BE2C (cell line): ENCODE data around the gene ADAMTS17.

ENCODE experiments used
- DNase-seq: peaks from one replicate; pipeline ENCODE4 v3.0.0-alpha.2; 2020
- H3K27me3 ChIP-seq: fragments of 250-450 bp; sonication (Bioruptor Pico); 2 replicates; pipeline ENCODE4 v1.5.1; 2020; ENCODE audit warnings: mild to moderate bottlenecking
- H3K36me3 ChIP-seq: fragments of 250-450 bp; sonication (Bioruptor Pico); 2 replicates; pipeline ENCODE4 v1.5.1; 2020; ENCODE audit warnings: mild to moderate bottlenecking
- H3K4me1 ChIP-seq: fragments of 250-450 bp; sonication (Bioruptor Pico); 2 replicates; pipeline ENCODE4 v1.5.1; 2020
- H3K4me3 ChIP-seq: 2 replicates; pipeline ENCODE4 v1.5.1; 2011; ENCODE audit warnings: low read depth, low read length
- H3K9me3 ChIP-seq: fragments of 250-450 bp; sonication (Bioruptor Pico); 2 replicates; pipeline ENCODE4 v1.5.1; 2020
- TF ChIP-seq, protein P1 (sequence below): IDR thresholded peaks from 2 replicates; pipeline ENCODE4 v1.5.1; 2012; ENCODE audit warnings: mild to moderate bottlenecking, low read depth, low read length

The ADAMTS17 gene

GRCh38 chr15:100030586-100031229 lies 311.1 kb downstream of the ADAMTS17 start:
- Histone ChIP-seq H3K4me1 (no peaks in the 10 kb centered on the region), H3K27me3 (no peaks in the 10 kb centered on the region), H3K4me3 (no peak overlapping the region), H3K9me3 (no peaks in the 10 kb centered on the region; the same call in 1 of the 2 replicates), H3K36me3 (no peaks in the 10 kb centered on the region)
- TF ChIP-seq, protein P1, sequence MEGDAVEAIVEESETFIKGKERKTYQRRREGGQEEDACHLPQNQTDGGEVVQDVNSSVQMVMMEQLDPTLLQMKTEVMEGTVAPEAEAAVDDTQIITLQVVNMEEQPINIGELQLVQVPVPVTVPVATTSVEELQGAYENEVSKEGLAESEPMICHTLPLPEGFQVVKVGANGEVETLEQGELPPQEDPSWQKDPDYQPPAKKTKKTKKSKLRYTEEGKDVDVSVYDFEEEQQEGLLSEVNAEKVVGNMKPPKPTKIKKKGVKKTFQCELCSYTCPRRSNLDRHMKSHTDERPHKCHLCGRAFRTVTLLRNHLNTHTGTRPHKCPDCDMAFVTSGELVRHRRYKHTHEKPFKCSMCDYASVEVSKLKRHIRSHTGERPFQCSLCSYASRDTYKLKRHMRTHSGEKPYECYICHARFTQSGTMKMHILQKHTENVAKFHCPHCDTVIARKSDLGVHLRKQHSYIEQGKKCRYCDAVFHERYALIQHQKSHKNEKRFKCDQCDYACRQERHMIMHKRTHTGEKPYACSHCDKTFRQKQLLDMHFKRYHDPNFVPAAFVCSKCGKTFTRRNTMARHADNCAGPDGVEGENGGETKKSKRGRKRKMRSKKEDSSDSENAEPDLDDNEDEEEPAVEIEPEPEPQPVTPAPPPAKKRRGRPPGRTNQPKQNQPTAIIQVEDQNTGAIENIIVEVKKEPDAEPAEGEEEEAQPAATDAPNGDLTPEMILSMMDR, result no peak
- no peak for DNase-seq

GRCh38 chr15:100029868-100030479 lies 311.8 kb downstream of the ADAMTS17 start:
- Histone ChIP-seq H3K4me3 (no peak overlapping the region), H3K36me3 (no peaks in the 10 kb centered on the region), H3K27me3 (no peaks in the 10 kb centered on the region), H3K9me3 (no peaks in the 10 kb centered on the region; the same call in 1 of the 2 replicates), H3K4me1 (no peaks in the 10 kb centered on the region)
- DNase-seq, result no peak
- TF ChIP-seq, protein P1, result no peak

DNA sequence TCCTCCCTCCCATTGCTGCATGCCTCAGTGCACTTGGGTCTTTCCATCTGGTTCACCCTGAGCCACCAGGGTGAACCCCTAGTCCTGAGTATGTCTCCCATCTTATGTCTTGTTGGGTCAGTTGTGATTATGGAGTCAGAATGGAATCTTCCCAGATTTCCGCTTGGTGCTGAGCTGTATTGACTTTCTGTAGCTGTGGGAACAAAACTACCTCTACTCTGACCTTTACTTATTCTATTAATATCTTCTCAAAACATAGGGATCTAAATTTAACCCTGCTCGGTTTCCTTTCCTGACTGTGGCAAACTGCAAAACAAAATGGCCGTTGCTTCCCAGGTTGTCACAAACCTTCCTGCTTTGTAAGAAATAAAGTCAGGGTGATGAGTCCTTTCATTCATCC lies 312.7 kb downstream of the ADAMTS17 start:
- no peak overlapping the region for H3K4me3 ChIP-seq
- no peak for DNase-seq
- no peaks in the 10 kb centered on the region for H3K4me1 ChIP-seq
- H3K9me3 ChIP-seq, result no peaks in the 10 kb centered on the region; the same call in 1 of the 2 replicates
- H3K27me3 ChIP-seq, result no peaks in the 10 kb centered on the region
- H3K36me3 ChIP-seq, result no peaks in the 10 kb centered on the region
- TF ChIP-seq, protein P1, result no peak

DNA sequence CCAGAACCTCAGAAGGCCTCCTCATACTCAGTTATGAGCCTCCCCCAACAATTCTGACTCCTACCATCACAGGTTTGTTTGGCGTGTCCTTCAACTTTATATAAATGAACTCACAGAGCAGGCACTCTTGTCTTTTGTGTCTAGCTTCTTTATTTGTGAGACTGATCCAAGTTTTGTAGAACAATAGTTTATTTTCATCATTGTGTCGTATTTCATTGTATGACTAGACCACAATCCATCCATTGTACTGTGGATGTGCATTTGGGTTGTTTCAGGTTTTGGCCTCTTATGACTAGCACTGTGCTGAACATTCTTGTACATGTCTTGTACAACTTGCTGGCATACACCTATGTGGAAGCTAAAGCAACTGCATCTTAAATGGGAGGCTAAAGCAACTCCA lies 315.7 kb downstream of the ADAMTS17 start:
- Histone ChIP-seq H3K4me3 (no peak overlapping the region), H3K36me3 (no peaks in the 10 kb centered on the region), H3K4me1 (no peaks in the 10 kb centered on the region), H3K27me3 (no peaks in the 10 kb centered on the region), H3K9me3 (no peaks in the 10 kb centered on the region; the same call in 1 of the 2 replicates)
- no peak for DNase-seq
- TF ChIP-seq, protein P1, result no peak

DNA sequence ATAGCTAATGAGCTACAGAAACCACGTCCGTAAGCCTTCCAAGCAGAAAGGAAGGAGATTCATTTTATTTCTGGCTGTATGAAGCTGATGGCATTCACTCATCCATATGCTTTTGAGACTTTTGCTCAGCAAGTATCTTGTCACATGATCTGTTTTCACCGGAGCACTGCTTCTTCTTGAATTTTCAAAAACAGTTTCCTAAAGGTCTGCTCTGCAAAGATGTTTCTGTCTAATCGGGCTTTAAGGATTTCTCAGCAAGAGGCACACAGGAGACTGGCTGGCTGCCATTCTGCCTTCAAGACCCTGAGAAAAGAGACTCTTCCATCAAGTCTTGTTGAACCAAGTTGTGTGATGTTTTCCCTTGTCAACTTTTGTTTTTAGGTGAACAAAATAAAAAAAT lies 319.0 kb downstream of the ADAMTS17 start:
- H3K4me3 ChIP-seq, result no peak overlapping the region
- TF ChIP-seq, protein P1, result no peak
- no peak for DNase-seq
- no peaks in the 10 kb centered on the region for H3K36me3 ChIP-seq
- no peaks in the 10 kb centered on the region; the same call in none of the 2 replicates for H3K9me3 ChIP-seq
- no peaks in the 10 kb centered on the region for H3K4me1 ChIP-seq
- no peaks in the 10 kb centered on the region for H3K27me3 ChIP-seq

- Histone ChIP-seq H3K4me1 (no peaks in the 10 kb centered on the region), H3K9me3 (no peaks in the 10 kb centered on the region; the same call in none of the 2 replicates), H3K36me3 (no peaks in the 10 kb centered on the region), H3K27me3 (no peaks in the 10 kb centered on the region), H3K4me3 (no peak overlapping the region)
- TF ChIP-seq, protein P1, result no peak
- no peak for DNase-seq
Measured at GRCh38 chr15:100022391-100022790, 319.4 kb downstream of the ADAMTS17 start.
